NCI-H146 (cell line): ENCODE data around the gene LARGE1.

ENCODE experiments used
- DNase-seq: peaks from one replicate; lab custom pipeline; 2025; lab: John Stamatoyannopoulos, UW

The LARGE1 gene

GRCh38 chr22:33232071-33232470 lies 688.2 kb downstream of the LARGE1 start:
- DNase-seq = no peak

- no peak for DNase-seq
Observed at GRCh38 chr22:33227791-33228190, 692.5 kb downstream of the LARGE1 start.

GRCh38 chr22:33224841-33225240 lies 695.4 kb downstream of the LARGE1 start:
- peak; percentile 83 for DNase-seq
